ENCODE results near the gene TOP1.
A peak's percentile ranks its signal among the peaks of the same experiment; 100 is the strongest.

Gene TOP1

DNA sequence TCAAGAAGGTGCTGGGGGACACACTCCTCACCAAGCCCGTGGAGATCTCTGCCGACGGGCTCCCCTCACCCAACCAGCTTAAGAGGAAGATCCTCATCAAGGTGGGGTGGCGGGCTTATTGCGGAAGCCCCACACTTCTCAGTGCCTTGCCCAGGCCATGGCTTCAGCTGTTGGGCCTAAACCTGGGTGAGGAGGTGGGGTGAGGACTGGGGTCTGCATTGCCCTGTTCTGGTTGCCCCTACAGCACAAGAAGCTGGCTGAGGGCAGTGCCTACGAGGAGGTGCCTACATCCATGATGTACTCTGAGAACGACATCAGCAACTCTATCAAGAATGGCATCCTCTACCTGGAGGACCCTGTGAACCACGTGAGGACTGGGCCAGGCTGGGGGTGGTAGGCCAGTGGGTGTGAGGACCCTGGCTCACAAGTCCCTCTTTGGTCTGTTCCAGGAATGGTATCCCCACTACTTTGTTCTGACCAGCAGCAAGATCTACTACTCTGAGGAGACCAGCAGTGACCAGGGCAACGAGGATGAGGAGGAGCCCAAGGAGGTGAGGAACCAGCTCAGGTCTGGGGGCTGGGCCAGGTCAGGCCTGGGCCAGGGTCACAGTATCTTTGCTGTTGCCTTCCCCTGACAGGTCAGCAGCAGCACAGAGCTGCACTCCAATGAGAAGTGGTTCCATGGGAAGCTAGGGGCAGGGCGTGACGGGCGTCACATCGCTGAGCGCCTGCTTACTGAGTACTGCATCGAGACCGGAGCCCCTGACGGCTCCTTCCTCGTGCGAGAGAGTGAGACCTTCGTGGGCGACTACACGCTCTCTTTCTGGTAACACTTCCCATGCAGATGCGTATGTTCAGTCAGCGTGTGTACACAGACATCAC is 136.6 kb downstream of the TOP1 start:
- Histone ChIP-seq H3K27me3 (replicated peaks; ENCODE audit: control insufficient read depth, insufficient read depth, low read length, poor library complexity, severe bottlenecking) (no peaks in the 10 kb centered on the region), H3K27ac (ENCODE audit: insufficient read depth, low read length, poor library complexity, severe bottlenecking) (peak overlapping the region; percentile 35), H3K9me3 (ENCODE audit: control insufficient read depth, low read length) (no peaks in the 10 kb centered on the region), H3K4me1 (ENCODE audit: control insufficient read depth, insufficient read depth, low read length, poor library complexity, severe bottlenecking) (peaks cover 14% of the 10 kb centered on the region), H3K36me3 (ENCODE audit: control insufficient read depth, insufficient read depth, low read length) (peaks cover 95% of the 10 kb centered on the region), H3K4me3 (ENCODE audit: insufficient read depth, low read depth, low read length, poor library complexity, severe bottlenecking) (no peak overlapping the region)
- no peak for DNase-seq

DNA sequence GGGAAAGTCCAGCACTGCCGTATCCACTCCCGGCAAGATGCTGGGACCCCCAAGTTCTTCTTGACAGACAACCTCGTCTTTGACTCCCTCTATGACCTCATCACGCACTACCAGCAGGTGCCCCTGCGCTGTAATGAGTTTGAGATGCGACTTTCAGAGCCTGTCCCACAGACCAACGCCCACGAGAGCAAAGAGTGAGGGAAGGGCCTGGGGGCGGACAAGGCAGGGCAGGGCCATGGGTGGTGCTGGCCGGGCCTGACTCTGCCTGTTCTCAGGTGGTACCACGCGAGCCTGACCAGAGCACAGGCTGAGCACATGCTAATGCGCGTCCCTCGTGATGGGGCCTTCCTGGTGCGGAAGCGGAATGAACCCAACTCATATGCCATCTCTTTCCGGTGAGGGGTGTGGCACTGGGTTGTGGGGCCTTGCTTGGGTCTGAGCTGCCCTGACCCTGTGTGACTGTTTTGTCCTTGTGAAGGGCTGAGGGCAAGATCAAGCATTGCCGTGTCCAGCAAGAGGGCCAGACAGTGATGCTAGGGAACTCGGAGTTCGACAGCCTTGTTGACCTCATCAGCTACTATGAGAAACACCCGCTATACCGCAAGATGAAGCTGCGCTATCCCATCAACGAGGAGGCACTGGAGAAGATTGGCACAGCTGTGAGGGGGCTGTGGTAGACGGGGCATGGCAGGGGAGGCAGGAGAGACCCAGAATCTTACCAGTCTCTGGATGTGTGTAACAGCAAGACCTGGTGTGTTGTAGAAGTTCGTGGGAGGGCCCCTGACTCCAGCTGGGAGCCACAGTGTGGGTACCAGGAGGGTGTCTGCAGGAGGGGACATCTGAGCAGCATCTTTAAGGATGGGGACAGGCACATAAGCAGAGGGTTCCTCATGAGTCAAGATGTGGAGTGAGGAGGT is 137.8 kb downstream of the TOP1 start:
- no peaks in the 10 kb centered on the region for H3K9me3 ChIP-seq (ENCODE audit: control insufficient read depth, low read length)
- DNase-seq, result no peak
- no peaks in the 10 kb centered on the region for H3K27me3 ChIP-seq (replicated peaks; ENCODE audit: control insufficient read depth, insufficient read depth, low read length, poor library complexity, severe bottlenecking)
- H3K27ac ChIP-seq (ENCODE audit: insufficient read depth, low read length, poor library complexity, severe bottlenecking), result peak overlapping the region; percentile 46
- H3K4me1 ChIP-seq (ENCODE audit: control insufficient read depth, insufficient read depth, low read length, poor library complexity, severe bottlenecking), result peaks cover 5% of the 10 kb centered on the region
- H3K4me3 ChIP-seq (ENCODE audit: insufficient read depth, low read depth, low read length, poor library complexity, severe bottlenecking), result no peak overlapping the region
- H3K36me3 ChIP-seq (ENCODE audit: control insufficient read depth, insufficient read depth, low read length), result peaks cover 97% of the 10 kb centered on the region

DNA sequence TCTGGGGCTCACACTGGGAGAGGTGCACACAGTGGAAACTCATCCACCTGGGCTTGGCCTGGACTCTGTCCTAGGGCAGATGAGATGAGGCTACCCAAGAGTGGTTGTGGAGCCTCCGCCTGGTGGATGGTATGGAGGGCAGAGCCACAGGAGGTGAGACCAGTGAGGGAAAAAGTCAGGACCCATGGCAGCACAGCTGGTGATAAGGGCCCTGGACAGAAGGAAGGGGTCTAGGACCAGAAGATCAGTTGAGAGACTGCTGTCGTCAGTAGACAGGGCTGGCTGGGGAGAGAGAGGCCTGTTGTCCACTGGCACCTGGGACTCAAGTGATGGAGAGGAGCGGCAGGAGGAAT is 138.5 kb downstream of the TOP1 start:
- no peaks in the 10 kb centered on the region for H3K27me3 ChIP-seq (replicated peaks; ENCODE audit: control insufficient read depth, insufficient read depth, low read length, poor library complexity, severe bottlenecking)
- H3K36me3 ChIP-seq (ENCODE audit: control insufficient read depth, insufficient read depth, low read length), result peaks cover 98% of the 10 kb centered on the region
- H3K27ac ChIP-seq (ENCODE audit: insufficient read depth, low read length, poor library complexity, severe bottlenecking), result peak overlapping the region; percentile 46
- H3K9me3 ChIP-seq (ENCODE audit: control insufficient read depth, low read length), result no peaks in the 10 kb centered on the region
- H3K4me3 ChIP-seq (ENCODE audit: insufficient read depth, low read depth, low read length, poor library complexity, severe bottlenecking), result no peak overlapping the region
- H3K4me1 ChIP-seq (ENCODE audit: control insufficient read depth, insufficient read depth, low read length, poor library complexity, severe bottlenecking), result no peaks in the 10 kb centered on the region
- DNase-seq, result no peak

DNA sequence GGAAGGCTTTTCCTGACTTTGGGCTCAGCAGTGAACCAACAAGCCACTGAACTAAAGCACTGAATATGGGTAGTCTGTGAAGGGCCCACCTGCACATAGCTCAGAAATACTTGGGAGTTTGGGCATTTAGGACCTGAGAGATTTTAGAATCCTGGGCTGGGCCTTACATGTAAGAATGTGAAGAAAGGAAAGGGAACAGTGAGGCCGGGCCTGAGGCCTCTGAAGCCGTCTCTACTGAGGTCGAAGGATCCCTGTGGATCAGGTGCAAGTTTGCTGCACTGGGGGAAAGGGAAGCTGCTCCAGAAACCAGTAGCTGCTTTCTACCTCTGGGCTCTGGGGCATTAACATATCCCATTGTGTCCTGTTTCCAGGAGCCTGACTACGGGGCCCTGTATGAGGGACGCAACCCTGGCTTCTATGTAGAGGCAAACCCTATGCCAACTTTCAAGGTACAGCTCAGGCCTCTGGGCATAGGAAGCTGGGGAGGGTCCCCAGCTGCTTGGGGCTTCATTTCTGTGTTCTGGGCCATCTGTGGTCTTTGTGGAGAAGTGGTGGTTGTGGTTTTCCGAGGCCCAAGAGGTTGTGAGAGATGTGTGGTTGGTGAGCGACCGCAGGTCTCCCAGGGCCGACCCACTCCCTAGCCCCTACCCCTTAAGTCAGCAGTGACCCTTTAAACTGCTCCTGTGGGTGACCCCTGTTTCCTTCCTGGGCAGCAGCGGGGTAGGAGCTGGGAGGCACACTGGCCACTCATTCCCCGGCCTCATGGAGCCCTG is 139.0 kb downstream of the TOP1 start:
- H3K36me3 ChIP-seq (ENCODE audit: control insufficient read depth, insufficient read depth, low read length), result peaks cover 99% of the 10 kb centered on the region
- H3K9me3 ChIP-seq (ENCODE audit: control insufficient read depth, low read length), result no peaks in the 10 kb centered on the region
- H3K27ac ChIP-seq (ENCODE audit: insufficient read depth, low read length, poor library complexity, severe bottlenecking), result peak overlapping the region; percentile 46
- H3K27me3 ChIP-seq (replicated peaks; ENCODE audit: control insufficient read depth, insufficient read depth, low read length, poor library complexity, severe bottlenecking), result no peaks in the 10 kb centered on the region
- no peak overlapping the region for H3K4me3 ChIP-seq (ENCODE audit: insufficient read depth, low read depth, low read length, poor library complexity, severe bottlenecking)
- H3K4me1 ChIP-seq (ENCODE audit: control insufficient read depth, insufficient read depth, low read length, poor library complexity, severe bottlenecking), result no peaks in the 10 kb centered on the region
- no peak for DNase-seq

DNA sequence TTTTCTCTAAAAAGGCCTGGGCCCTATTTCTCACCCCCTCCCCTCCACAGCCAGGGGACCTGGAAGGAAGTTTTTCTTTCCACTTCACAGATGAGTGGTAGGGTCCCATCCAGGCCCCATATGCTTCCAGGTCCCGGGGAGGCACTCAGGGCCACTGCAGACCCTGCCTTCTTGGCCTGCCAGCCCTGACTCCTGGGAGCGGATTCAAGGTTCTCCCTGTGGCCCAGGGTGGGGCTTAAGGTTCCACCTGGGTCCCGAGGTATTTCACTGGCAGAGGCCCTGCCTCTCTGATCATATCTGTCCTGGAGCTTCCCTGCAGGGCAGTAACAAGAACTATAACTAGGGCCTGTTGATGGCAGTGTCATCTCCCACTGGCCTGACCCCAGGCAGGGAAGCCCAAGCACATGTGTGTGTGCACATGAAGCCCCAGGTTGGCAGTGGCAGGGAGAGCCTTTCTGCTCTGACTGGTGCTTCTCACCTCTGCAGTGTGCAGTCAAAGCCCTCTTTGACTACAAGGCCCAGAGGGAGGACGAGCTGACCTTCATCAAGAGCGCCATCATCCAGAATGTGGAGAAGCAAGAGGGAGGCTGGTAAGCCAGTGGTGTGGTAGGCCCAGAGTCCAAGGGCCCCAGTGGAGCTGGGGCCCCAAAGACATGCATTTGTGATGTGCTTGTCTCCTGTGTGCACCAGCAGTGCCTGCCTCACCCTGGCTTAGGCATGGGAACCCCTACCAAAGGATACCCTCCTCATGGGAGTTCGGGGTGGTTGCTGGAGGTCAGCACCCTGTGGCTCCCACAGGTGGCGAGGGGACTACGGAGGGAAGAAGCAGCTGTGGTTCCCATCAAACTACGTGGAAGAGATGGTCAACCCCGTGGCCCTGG is 139.9 kb downstream of the TOP1 start:
- peaks cover 99% of the 10 kb centered on the region for H3K36me3 ChIP-seq (ENCODE audit: control insufficient read depth, insufficient read depth, low read length)
- peak overlapping the region; percentile 46 for H3K27ac ChIP-seq (ENCODE audit: insufficient read depth, low read length, poor library complexity, severe bottlenecking)
- no peaks in the 10 kb centered on the region for H3K27me3 ChIP-seq (replicated peaks; ENCODE audit: control insufficient read depth, insufficient read depth, low read length, poor library complexity, severe bottlenecking)

DNA sequence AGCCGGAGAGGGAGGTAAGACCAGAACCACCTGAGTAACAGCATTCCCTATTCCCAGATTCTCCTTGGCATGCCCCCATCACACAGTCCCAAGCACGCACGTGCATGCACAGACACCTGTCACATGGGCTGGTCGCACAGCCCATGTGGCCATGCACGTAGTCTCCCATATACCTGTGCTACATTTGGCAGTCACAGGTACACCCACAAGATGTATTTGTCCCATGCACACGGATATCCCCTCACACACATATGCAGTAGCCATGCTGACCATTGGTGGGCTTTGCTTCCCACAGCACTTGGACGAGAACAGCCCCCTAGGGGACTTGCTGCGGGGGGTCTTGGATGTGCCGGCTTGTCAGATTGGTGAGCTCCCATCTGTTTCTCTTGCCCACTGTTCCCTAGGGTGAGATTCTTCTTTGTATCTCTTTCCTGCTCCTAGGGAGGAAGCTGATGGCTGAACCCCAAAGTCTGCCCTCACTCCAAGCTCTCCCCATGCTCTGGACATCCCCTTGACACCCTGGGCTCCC is 140.6 kb downstream of the TOP1 start:
- H3K27me3 ChIP-seq (replicated peaks; ENCODE audit: control insufficient read depth, insufficient read depth, low read length, poor library complexity, severe bottlenecking), result no peaks in the 10 kb centered on the region
- no peaks in the 10 kb centered on the region for H3K9me3 ChIP-seq (ENCODE audit: control insufficient read depth, low read length)
- H3K4me1 ChIP-seq (ENCODE audit: control insufficient read depth, insufficient read depth, low read length, poor library complexity, severe bottlenecking), result no peaks in the 10 kb centered on the region
- H3K27ac ChIP-seq (ENCODE audit: insufficient read depth, low read length, poor library complexity, severe bottlenecking), result peak overlapping the region; percentile 29
- DNase-seq, result no peak
- H3K36me3 ChIP-seq (ENCODE audit: control insufficient read depth, insufficient read depth, low read length), result peaks cover 99% of the 10 kb centered on the region
- no peak overlapping the region for H3K4me3 ChIP-seq (ENCODE audit: insufficient read depth, low read depth, low read length, poor library complexity, severe bottlenecking)

More for the DNA sequence above, 139.9 kb downstream of the TOP1 start:
- Histone ChIP-seq H3K4me3 (ENCODE audit: insufficient read depth, low read depth, low read length, poor library complexity, severe bottlenecking) (no peak overlapping the region), H3K4me1 (ENCODE audit: control insufficient read depth, insufficient read depth, low read length, poor library complexity, severe bottlenecking) (no peaks in the 10 kb centered on the region), H3K9me3 (ENCODE audit: control insufficient read depth, low read length) (no peaks in the 10 kb centered on the region)
- DNase-seq, result no peak

DNA sequence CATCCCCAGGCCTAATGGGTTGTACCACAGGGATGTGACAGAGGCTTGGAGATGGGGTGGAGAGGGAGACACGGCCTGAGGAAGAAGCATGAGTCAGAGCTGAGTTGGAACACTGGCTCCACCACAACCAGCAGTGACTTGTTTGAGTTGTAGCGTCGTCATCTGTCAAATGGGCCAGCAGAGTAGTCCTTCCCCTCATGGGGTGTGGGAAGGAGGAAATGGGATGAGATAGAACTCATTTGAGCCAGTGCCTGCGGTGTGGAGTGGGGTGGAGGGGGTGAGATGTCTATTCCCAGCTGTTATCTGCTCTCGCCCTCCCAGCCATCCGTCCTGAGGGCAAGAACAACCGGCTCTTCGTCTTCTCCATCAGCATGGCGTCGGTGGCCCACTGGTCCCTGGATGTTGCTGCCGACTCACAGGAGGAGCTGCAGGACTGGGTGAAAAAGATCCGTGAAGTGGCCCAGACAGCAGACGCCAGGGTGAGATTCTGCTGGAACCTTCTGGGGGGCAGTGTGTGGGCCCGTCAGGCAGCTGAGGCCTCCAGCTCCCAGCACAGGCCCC is 141.2 kb downstream of the TOP1 start:
- H3K9me3 ChIP-seq (ENCODE audit: control insufficient read depth, low read length), result no peaks in the 10 kb centered on the region
- DNase-seq, result no peak
- peaks cover 99% of the 10 kb centered on the region for H3K36me3 ChIP-seq (ENCODE audit: control insufficient read depth, insufficient read depth, low read length)
- peak overlapping the region; percentile 29 for H3K27ac ChIP-seq (ENCODE audit: insufficient read depth, low read length, poor library complexity, severe bottlenecking)
- no peaks in the 10 kb centered on the region for H3K4me1 ChIP-seq (ENCODE audit: control insufficient read depth, insufficient read depth, low read length, poor library complexity, severe bottlenecking)
- H3K27me3 ChIP-seq (replicated peaks; ENCODE audit: control insufficient read depth, insufficient read depth, low read length, poor library complexity, severe bottlenecking), result no peaks in the 10 kb centered on the region
- no peak overlapping the region for H3K4me3 ChIP-seq (ENCODE audit: insufficient read depth, low read depth, low read length, poor library complexity, severe bottlenecking)

DNA sequence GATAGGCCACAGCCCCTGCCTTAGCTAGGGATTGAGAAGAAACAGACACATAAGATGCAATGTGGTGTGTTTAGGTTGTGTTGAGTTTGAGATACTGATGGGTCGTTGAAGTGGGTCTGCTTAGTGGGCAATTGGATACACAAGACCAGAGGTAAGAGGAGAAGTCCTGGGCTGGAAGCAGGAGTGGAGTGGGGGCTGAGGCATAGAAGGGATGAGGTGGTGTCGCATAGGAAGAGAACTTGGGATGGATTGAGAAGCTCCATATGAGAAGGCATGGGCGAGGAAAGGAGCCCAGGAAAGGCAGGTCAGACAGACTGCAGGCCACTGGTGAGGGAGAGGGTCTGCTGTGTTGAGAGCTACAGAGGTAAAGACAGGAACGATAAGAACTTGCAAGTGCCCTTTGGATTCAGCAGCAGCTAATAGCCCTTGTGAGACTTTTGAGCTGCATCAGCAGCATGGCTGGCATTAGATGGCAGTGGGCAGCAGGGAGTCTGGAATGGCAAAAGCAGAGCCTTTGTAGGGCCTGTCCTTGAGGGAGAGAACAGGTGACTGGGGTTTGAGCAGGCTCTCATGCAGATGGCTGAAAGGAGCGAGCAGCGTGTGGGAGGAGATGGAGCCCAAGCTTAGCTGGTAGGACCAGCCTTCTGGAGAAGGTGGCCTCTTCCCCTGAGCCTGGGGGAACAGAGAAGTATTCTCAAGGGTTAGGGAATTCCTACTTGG is 141.9 kb downstream of the TOP1 start:
- no peaks in the 10 kb centered on the region for H3K9me3 ChIP-seq (ENCODE audit: control insufficient read depth, low read length)
- H3K27me3 ChIP-seq (replicated peaks; ENCODE audit: control insufficient read depth, insufficient read depth, low read length, poor library complexity, severe bottlenecking), result no peaks in the 10 kb centered on the region
- peaks cover 97% of the 10 kb centered on the region for H3K36me3 ChIP-seq (ENCODE audit: control insufficient read depth, insufficient read depth, low read length)
- peak overlapping the region; percentile 27 for H3K27ac ChIP-seq (ENCODE audit: insufficient read depth, low read length, poor library complexity, severe bottlenecking)
- no peak overlapping the region for H3K4me3 ChIP-seq (ENCODE audit: insufficient read depth, low read depth, low read length, poor library complexity, severe bottlenecking)
- DNase-seq, result no peak
- no peaks in the 10 kb centered on the region for H3K4me1 ChIP-seq (ENCODE audit: control insufficient read depth, insufficient read depth, low read length, poor library complexity, severe bottlenecking)
